Keratinocyte (primary cell): Measurements from ENCODE around the gene GAD1. TPM values are rescaled to one million over a fixed set of nuclear protein-coding genes. Genes with fewer than 3 reads are reported as not detected.

Experiments used
- DNase-seq: peaks from one replicate; pipeline ENCODE4 v3.0.0-alpha.2; 2011; ENCODE audit warnings: low read depth, missing footprints, low spot score
- FAIRE-seq: peaks from 2 replicates; lab custom pipeline; 2011; peaks lifted over from hg19 to GRCh38; lab: Jason Lieb, UNC
- H2AFZ ChIP-seq: 2 replicates; pipeline ENCODE4 v1.6.0; 2012; ENCODE audit warnings: low read length, control low read depth, inconsistent platforms; ENCODE audit not compliant: control insufficient read depth
- H3K27ac ChIP-seq: 2 replicates; pipeline ENCODE4 v1.5.1; 2011; ENCODE audit warnings: low read length; ENCODE audit not compliant: control insufficient read depth, insufficient read depth
- H3K27me3 ChIP-seq: 3 replicates; pipeline ENCODE4 v1.6.0; 2011; ENCODE audit warnings: low read length; ENCODE audit not compliant: control insufficient read depth, insufficient read depth; ENCODE audit errors: extremely low read depth
- H3K36me3 ChIP-seq, 2 experiments: 2 replicates in 1 of 2; 3 replicates in 1 of 2; pipeline ENCODE4 v1.5.1; 2011; ENCODE audit warnings: low read length in 2 of 2, mild to moderate bottlenecking in 1 of 2; ENCODE audit not compliant: control insufficient read depth in 2 of 2, insufficient read depth in 2 of 2; ENCODE audit errors: extremely low read depth in 1 of 2
- H3K4me1 ChIP-seq: 3 replicates; pipeline ENCODE4 v1.5.1; 2011; ENCODE audit warnings: low read length; ENCODE audit not compliant: control insufficient read depth, insufficient read depth; ENCODE audit errors: extremely low read depth
- H3K4me2 ChIP-seq: 3 replicates; pipeline ENCODE4 v1.6.0; 2011; ENCODE audit warnings: low read depth, low read length; ENCODE audit not compliant: control insufficient read depth, insufficient read depth; ENCODE audit errors: extremely low read depth
- H3K4me3 ChIP-seq, 3 experiments: fragments of 200-600 bp in 1 of 3; sonication (generic) in 1 of 3; 2 replicates in 2 of 3; 3 replicates in 1 of 3; pipeline ENCODE4 v1.5.1; 2011 to 2016; ENCODE audit warnings: low read length in 3 of 3, mild to moderate bottlenecking in 3 of 3, control low read depth in 2 of 3, inconsistent platforms in 1 of 3, low read depth in 1 of 3, mixed read lengths in 1 of 3, mixed run types in 1 of 3, moderate library complexity in 1 of 3; ENCODE audit not compliant: control insufficient read depth in 2 of 3, insufficient read depth in 2 of 3; ENCODE audit errors: extremely low read depth in 1 of 3
- H3K79me2 ChIP-seq: 2 replicates; pipeline ENCODE4 v1.6.0; 2012; ENCODE audit warnings: low read length; ENCODE audit not compliant: control insufficient read depth, insufficient read depth
- H3K9ac ChIP-seq: 3 replicates; pipeline ENCODE4 v1.6.0; 2011; ENCODE audit warnings: low read length; ENCODE audit not compliant: control insufficient read depth, insufficient read depth; ENCODE audit errors: extremely low read depth
- H3K9me1 ChIP-seq: 3 replicates; pipeline ENCODE4 v1.6.0; 2011; ENCODE audit warnings: low read length; ENCODE audit not compliant: control insufficient read depth, insufficient read depth; ENCODE audit errors: extremely low read depth
- H3K9me3 ChIP-seq: 2 replicates; pipeline ENCODE4 v1.5.1; 2012; ENCODE audit warnings: low read depth, low read length; ENCODE audit not compliant: control insufficient read depth
- H4K20me1 ChIP-seq: 3 replicates; pipeline ENCODE4 v1.6.0; 2011; ENCODE audit warnings: low read length; ENCODE audit not compliant: control insufficient read depth, insufficient read depth; ENCODE audit errors: extremely low read depth
- EZH2 ChIP-seq: IDR thresholded peaks from one replicate; pipeline ENCODE4 v1.6.1; 2012; ENCODE audit warnings: inconsistent platforms, mild to moderate bottlenecking, low read length, moderate library complexity
- dilution Hi-C: fragments of 300-500 bp; cut with MboI; formaldehyde crosslinking; loops from one replicate; pipeline ENCODE4 v1.7.0; 2020; ENCODE audit warnings: low sequenced_read_pairs; ENCODE audit not compliant: extremely low pct_ligation_motif_present
- polyA plus RNA-seq, 5 experiments: library from polyadenylated mRNA; depleted of rRNA in 3 of 5; stranded (reverse) in 3 of 5; stranded (forward) in 1 of 5; unstranded in 1 of 5; fragments of >200 nt; gene quantifications; 1 replicate in 1 of 5; 2 replicates in 3 of 5; 3 replicates in 1 of 5; pipeline versions ENCODE4 v1.2.1 to v1.2.3, GENCODE V29; 2011 to 2012; ENCODE audit warnings: missing spikeins in 2 of 5, low read depth in 1 of 5, low replicate concordance in 1 of 5
- TF ChIP-seq, protein P1 (sequence below), 3 experiments: IDR thresholded peaks in 1 of 3; conservative IDR thresholded peaks in 1 of 3; optimal IDR thresholded peaks in 1 of 3; 2 replicates in 2 of 3; 3 replicates in 1 of 3; pipeline versions ENCODE3 to v1.5.1; 2011; ENCODE audit warnings: low read length in 3 of 3, mild to moderate bottlenecking in 3 of 3, moderate library complexity in 2 of 3, control low read depth in 1 of 3, inconsistent platforms in 1 of 3; ENCODE audit not compliant: insufficient read depth in 2 of 3; ENCODE audit errors: extremely low read depth in 1 of 3

The GAD1 gene
- polyA plus RNA-seq, 1 donor (not counting 4 experiments of a cell fraction or from before 2014, with no cell fraction given) = 5.9 TPM

DNA sequence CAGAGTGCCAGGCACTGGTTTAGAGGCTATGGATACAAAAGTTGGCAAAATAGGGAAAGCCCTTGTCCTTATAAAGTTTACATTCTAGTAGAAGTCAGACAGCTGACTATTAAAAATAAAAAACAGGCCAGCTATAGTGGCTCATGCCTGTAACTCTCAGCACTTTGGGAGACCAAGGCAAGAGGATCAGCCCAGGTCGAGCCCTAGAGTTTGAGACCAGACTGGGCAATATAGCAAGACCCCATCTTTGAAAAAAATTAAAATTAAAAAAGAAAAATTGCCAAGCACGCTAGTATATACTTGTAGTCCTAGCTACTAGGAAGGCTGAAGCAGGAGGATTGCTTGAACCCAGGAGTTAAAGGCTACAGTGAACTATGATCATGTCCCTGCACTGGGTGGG is 34.0 kb upstream of the GAD1 start:
- TF ChIP-seq EZH2 = no peak
- TF ChIP-seq, protein P1, sequence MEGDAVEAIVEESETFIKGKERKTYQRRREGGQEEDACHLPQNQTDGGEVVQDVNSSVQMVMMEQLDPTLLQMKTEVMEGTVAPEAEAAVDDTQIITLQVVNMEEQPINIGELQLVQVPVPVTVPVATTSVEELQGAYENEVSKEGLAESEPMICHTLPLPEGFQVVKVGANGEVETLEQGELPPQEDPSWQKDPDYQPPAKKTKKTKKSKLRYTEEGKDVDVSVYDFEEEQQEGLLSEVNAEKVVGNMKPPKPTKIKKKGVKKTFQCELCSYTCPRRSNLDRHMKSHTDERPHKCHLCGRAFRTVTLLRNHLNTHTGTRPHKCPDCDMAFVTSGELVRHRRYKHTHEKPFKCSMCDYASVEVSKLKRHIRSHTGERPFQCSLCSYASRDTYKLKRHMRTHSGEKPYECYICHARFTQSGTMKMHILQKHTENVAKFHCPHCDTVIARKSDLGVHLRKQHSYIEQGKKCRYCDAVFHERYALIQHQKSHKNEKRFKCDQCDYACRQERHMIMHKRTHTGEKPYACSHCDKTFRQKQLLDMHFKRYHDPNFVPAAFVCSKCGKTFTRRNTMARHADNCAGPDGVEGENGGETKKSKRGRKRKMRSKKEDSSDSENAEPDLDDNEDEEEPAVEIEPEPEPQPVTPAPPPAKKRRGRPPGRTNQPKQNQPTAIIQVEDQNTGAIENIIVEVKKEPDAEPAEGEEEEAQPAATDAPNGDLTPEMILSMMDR (optimal IDR thresholded peaks at IDR 0.05 in 1 of 3, IDR thresholded peaks at IDR 0.05 in 1 of 3, conservative IDR thresholded peaks at IDR 0.05 in 1 of 3; ENCODE audit: extremely low read depth in 1 of 3, insufficient read depth in 2 of 3, low read length in 3 of 3) = no peak
- H3K9ac ChIP-seq = no peak overlapping the region
- no peaks in the 10 kb centered on the region for H4K20me1 ChIP-seq
- no peaks in the 10 kb centered on the region for H3K79me2 ChIP-seq
- no peaks in the 10 kb centered on the region for H3K36me3 ChIP-seq
- no peaks in the 10 kb centered on the region for H3K27me3 ChIP-seq
- no peak overlapping the region for H2AFZ ChIP-seq
- no peaks in the 10 kb centered on the region for H3K4me1 ChIP-seq
- no peak for DNase-seq
- no peak for FAIRE-seq
- H3K9me3 ChIP-seq = no peaks in the 10 kb centered on the region
- no peak overlapping the region for H3K4me2 ChIP-seq
- no peak overlapping the region for H3K27ac ChIP-seq
- dilution Hi-C loops = no loop called here
- no peak overlapping the region for H3K4me3 ChIP-seq
- H3K9me1 ChIP-seq = no peaks in the 10 kb centered on the region

DNA sequence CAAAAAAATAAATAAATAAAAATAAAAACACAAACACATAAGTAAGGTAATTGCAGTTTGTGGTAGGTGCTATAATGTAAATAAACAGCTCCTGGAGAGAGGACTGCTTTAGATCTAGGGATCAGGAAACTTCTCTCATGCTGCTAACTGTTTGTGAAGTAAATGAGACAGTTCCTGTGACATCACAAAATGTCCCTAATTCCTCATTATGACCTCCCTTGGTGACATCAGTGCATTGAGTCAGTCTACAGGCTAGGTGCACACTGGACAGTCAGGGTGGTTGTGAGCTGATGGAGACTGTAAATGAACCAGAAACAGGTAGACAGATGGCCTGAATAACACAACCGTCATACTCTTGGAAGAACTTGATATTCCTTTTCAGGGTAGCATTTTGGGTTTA is 33.1 kb upstream of the GAD1 start:
- H4K20me1 ChIP-seq = no peaks in the 10 kb centered on the region
- H2AFZ ChIP-seq = no peak overlapping the region
- H3K4me1 ChIP-seq = no peaks in the 10 kb centered on the region
- TF ChIP-seq, protein P1 (optimal IDR thresholded peaks at IDR 0.05 in 1 of 3, IDR thresholded peaks at IDR 0.05 in 1 of 3, conservative IDR thresholded peaks at IDR 0.05 in 1 of 3; ENCODE audit: extremely low read depth in 1 of 3, insufficient read depth in 2 of 3, low read length in 3 of 3) = no peak
- TF ChIP-seq EZH2 = no peak
- no peak for FAIRE-seq
- H3K9me1 ChIP-seq = no peaks in the 10 kb centered on the region
- no peak overlapping the region for H3K9ac ChIP-seq
- H3K79me2 ChIP-seq = no peaks in the 10 kb centered on the region
- no peak overlapping the region for H3K4me2 ChIP-seq
- no peak overlapping the region for H3K4me3 ChIP-seq
- DNase-seq = no peak
- H3K9me3 ChIP-seq = no peaks in the 10 kb centered on the region
- H3K36me3 ChIP-seq = no peaks in the 10 kb centered on the region
- H3K27me3 ChIP-seq = no peaks in the 10 kb centered on the region
- no peak overlapping the region for H3K27ac ChIP-seq
- dilution Hi-C loops = no loop called here
